A549 (cell line): Measurements from ENCODE around the gene PRSS36. TPM values are rescaled to one million over a fixed set of nuclear protein-coding genes. Genes with fewer than 3 reads are reported as not detected.
"Not testable (repeated sequence)": the region's sequence is repeated elsewhere in the genome, so short reads cannot be mapped to it uniquely, and the experiment has no call there.

Experiments
- ATAC-seq, 2 experiments: fragments of 200-7000 bp in 1 of 2; fragments of >200 bp in 1 of 2; cut with Nextera tagmentation in 1 of 2; cut with Tn5 transposase in 1 of 2; 3 replicates each; pipeline versions ENCODE4 v1.8.0 to v1.9.1; 2018 to 2020; ENCODE audit warnings: mild to moderate bottlenecking in 1 of 2, moderate library complexity in 1 of 2
- CTCF ChIA-PET: fragments of 300-600 bp; sonication (Branson Sonifier 250); formaldehyde crosslinking; extraction: SDS; loops from one replicate; lab custom pipeline; 2021; ENCODE audit warnings: antibody characterized with exemption, inconsistent platforms; lab: Yijun Ruan, JAX
- POLR2A ChIA-PET: fragments of 350-600 bp; formaldehyde crosslinking; extraction: SDS; loops from one replicate; lab custom pipeline; 2021; ENCODE audit warnings: antibody characterized with exemption, inconsistent platforms; lab: Yijun Ruan, JAX
- DNase-seq, 2 experiments: peaks; one replicate each; pipeline versions ENCODE4 v3.0.0 to v3.0.0-alpha.2; 2011 to 2016; ENCODE audit warnings: low read depth in 1 of 2, low spot score in 1 of 2
- FAIRE-seq: peaks from 2 replicates; lab custom pipeline; 2011; peaks lifted over from hg19 to GRCh38; lab: Jason Lieb, UNC
- H3K27ac ChIP-seq, 2 experiments: fragments of >200 bp; sonication (Bioruptor Twin); formaldehyde crosslinking; 3 replicates each; pipeline ENCODE4 v1.5.1; 2016 to 2017
- H3K4me1 ChIP-seq: fragments of >200 bp; sonication (Bioruptor Twin); formaldehyde crosslinking; 3 replicates; pipeline ENCODE4 v1.6.1; 2016
- H3K4me2 ChIP-seq: fragments of >200 bp; sonication (Bioruptor Twin); formaldehyde crosslinking; 3 replicates; pipeline ENCODE4 v1.6.1; 2016
- H3K4me3 ChIP-seq: fragments of >200 bp; sonication (Bioruptor Twin); formaldehyde crosslinking; 3 replicates; pipeline ENCODE4 v1.5.1; 2016
- H3K9me3 ChIP-seq: fragments of >200 bp; sonication (Bioruptor Twin); formaldehyde crosslinking; 3 replicates; pipeline ENCODE4 v1.6.1; 2016
- ATOH8 ChIP-seq: fragments of 250-450 bp; sonication (Bioruptor Pico); IDR thresholded peaks from 2 replicates; pipeline ENCODE4 v1.5.0; 2020; ENCODE audit warnings: low read depth, mild to moderate bottlenecking, moderate library complexity
- BHLHE40 ChIP-seq: IDR thresholded peaks from 2 replicates; pipeline ENCODE4 v1.6.1; 2012; ENCODE audit warnings: low read depth, low read length, inconsistent platforms
- CBX8 ChIP-seq: fragments of 200-600 bp; sonication (generic); IDR thresholded peaks from 2 replicates; pipeline ENCODE4 v1.6.1; 2016
- E2F6 ChIP-seq: IDR thresholded peaks from 2 replicates; pipeline ENCODE4 v1.6.1; 2012; ENCODE audit warnings: low read depth, borderline replicate concordance
- ELK1 ChIP-seq: fragments of 150-350 bp; IDR thresholded peaks from 2 replicates; pipeline ENCODE4 v1.6.1; 2014; ENCODE audit warnings: low read depth, mild to moderate bottlenecking, low read length
- JUN ChIP-seq, 2 experiments: fragments of >200 bp; sonication (Bioruptor Twin); formaldehyde crosslinking; IDR thresholded peaks; 2 replicates in 1 of 2; 3 replicates in 1 of 2; pipeline ENCODE4 v1.6.1; 2016 to 2017
- JUNB ChIP-seq: fragments of >200 bp; sonication (Bioruptor Twin); formaldehyde crosslinking; IDR thresholded peaks from 2 replicates; pipeline ENCODE4 v1.6.1; 2016
- MAX ChIP-seq: IDR thresholded peaks from 2 replicates; pipeline ENCODE4 v1.6.1; 2012
- MAZ ChIP-seq: fragments of 150-350 bp; IDR thresholded peaks from 2 replicates; pipeline ENCODE4 v1.6.1; 2014; ENCODE audit warnings: antibody characterized with exemption, low read depth, low read length, borderline replicate concordance
- MYC ChIP-seq: IDR thresholded peaks from 2 replicates; pipeline ENCODE4 v1.6.1; 2012; ENCODE audit warnings: mild to moderate bottlenecking, inconsistent platforms, low read length, improper control_type of control experiment, borderline replicate concordance
- NPAS2 ChIP-seq: fragments of 250-450 bp; sonication (Bioruptor Pico); IDR thresholded peaks from 2 replicates; pipeline ENCODE4 v1.8.0; 2022; ENCODE audit warnings: mild to moderate bottlenecking, moderate library complexity, borderline replicate concordance
- PHF8 ChIP-seq: fragments of 200-600 bp; sonication (generic); IDR thresholded peaks from 2 replicates; pipeline ENCODE4 v1.6.1; 2016; ENCODE audit warnings: low read depth, mild to moderate bottlenecking, antibody characterized with exemption, moderate library complexity, borderline replicate concordance
- POLR2A ChIP-seq: IDR thresholded peaks from 2 replicates; pipeline ENCODE4 v1.6.1; 2012; ENCODE audit warnings: mild to moderate bottlenecking, low read length
- RAD21 ChIP-seq, 2 experiments: fragments of >200 bp in 1 of 2; sonication (Bioruptor Twin) in 1 of 2; formaldehyde crosslinking in 1 of 2; IDR thresholded peaks in 1 of 2; conservative IDR thresholded peaks in 1 of 2; 2 replicates in 1 of 2; 3 replicates in 1 of 2; pipeline ENCODE4 v1.6.1; 2012 to 2018; ENCODE audit warnings: inconsistent platforms in 1 of 2
- RFX5 ChIP-seq: fragments of 450-650 bp; IDR thresholded peaks from 2 replicates; pipeline ENCODE4 v1.7.1; 2014; ENCODE audit warnings: antibody characterized with exemption, mild to moderate bottlenecking, moderate library complexity
- SMC3 ChIP-seq: fragments of >200 bp; sonication (Bioruptor Twin); formaldehyde crosslinking; IDR thresholded peaks from 3 replicates; pipeline ENCODE4 v1.6.1; 2018; ENCODE audit warnings: inconsistent platforms
- USF2 ChIP-seq: fragments of 450-650 bp; IDR thresholded peaks from 2 replicates; pipeline ENCODE4 v1.6.1; 2014; ENCODE audit warnings: antibody characterized with exemption
- ZFP36 ChIP-seq: fragments of 450-650 bp; IDR thresholded peaks from 2 replicates; pipeline ENCODE4 v1.6.1; 2014; ENCODE audit warnings: borderline replicate concordance; ENCODE audit not compliant: partially characterized antibody
- ZSCAN20 ChIP-seq: fragments of 250-450 bp; sonication (Bioruptor Pico); IDR thresholded peaks from 2 replicates; pipeline ENCODE4 v1.8.0; 2022; ENCODE audit warnings: mild to moderate bottlenecking, moderate library complexity
- WGBS: methylation state at CpG from one replicate; pipeline ENCODE4 v1.1.6; 2017; ENCODE audit errors: missing lambda C conversion rate; 5-methylcytosine and 5-hydroxymethylcytosine counted together
- polyA plus RNA-seq, 4 experiments: library from polyadenylated mRNA; depleted of rRNA in 3 of 4; stranded (reverse); fragments of >200 nt; fragmentation: RNase III in 1 of 4; extraction: RNeasy Plus Mini Kit Qiagen cat#74134 plus additional on column Dnase treatment in 1 of 4; gene quantifications; 2 replicates in 3 of 4; 3 replicates in 1 of 4; pipeline ENCODE4 v1.2.3, GENCODE V29; 2011 to 2017
- TF ChIP-seq, protein P1 (sequence below): fragments of 200-600 bp; sonication (generic); IDR thresholded peaks from 2 replicates; pipeline ENCODE4 v1.6.1; 2016; ENCODE audit warnings: antibody characterized with exemption, mild to moderate bottlenecking, moderate library complexity

Gene PRSS36
- polyA plus RNA-seq, 2 of the 4 experiments (the other 2 are of a cell fraction): 0.41 to 0.75 TPM

DNA sequence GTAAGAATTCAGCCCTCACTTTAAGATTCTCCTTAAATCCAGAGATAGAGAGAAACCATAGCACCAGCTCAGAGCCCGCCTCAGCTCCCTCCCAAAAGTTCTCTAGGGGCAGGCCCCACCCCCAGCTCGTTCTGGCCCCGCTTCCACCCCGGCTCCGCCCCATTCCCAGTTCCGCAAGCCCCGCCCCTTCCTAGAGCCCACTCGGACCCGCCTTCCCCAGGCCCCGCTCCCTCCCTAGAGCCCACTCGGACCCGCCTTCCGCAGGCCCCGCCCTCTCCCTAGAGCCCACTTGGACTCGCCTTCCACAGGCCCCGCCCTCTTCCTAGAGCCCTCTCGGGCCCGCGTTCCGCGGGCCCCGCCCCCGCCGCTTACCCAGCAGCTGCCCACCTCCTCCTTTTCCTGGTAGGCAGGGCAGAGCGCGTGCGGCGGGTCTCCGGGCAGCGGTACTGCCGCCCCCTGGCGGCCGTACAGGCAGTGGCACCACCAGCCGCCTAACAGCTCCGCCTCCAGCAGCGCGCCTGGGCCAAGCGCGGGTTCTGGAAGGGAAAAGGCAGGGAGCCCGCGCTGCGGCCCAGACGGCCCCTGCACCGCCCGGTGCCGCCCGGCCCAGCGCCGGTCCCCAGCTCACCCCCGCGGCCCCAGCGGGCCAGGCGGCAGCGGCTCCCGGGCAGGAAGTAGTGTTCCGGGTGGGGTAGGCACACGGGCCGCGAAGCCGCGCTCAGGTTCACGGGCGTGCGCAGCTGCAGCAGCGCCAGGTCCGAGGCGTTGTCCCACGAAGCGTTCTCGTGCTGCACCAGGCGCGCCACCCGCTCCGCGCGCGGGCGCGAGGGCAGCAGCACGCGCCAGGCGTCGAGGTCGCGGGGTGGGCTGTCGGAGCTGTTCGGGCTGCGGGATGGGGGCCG is 7.5 kb downstream of the PRSS36 start (continued):
- TF ChIP-seq, protein P1, sequence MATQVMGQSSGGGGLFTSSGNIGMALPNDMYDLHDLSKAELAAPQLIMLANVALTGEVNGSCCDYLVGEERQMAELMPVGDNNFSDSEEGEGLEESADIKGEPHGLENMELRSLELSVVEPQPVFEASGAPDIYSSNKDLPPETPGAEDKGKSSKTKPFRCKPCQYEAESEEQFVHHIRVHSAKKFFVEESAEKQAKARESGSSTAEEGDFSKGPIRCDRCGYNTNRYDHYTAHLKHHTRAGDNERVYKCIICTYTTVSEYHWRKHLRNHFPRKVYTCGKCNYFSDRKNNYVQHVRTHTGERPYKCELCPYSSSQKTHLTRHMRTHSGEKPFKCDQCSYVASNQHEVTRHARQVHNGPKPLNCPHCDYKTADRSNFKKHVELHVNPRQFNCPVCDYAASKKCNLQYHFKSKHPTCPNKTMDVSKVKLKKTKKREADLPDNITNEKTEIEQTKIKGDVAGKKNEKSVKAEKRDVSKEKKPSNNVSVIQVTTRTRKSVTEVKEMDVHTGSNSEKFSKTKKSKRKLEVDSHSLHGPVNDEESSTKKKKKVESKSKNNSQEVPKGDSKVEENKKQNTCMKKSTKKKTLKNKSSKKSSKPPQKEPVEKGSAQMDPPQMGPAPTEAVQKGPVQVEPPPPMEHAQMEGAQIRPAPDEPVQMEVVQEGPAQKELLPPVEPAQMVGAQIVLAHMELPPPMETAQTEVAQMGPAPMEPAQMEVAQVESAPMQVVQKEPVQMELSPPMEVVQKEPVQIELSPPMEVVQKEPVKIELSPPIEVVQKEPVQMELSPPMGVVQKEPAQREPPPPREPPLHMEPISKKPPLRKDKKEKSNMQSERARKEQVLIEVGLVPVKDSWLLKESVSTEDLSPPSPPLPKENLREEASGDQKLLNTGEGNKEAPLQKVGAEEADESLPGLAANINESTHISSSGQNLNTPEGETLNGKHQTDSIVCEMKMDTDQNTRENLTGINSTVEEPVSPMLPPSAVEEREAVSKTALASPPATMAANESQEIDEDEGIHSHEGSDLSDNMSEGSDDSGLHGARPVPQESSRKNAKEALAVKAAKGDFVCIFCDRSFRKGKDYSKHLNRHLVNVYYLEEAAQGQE: no peak
- TF ChIP-seq SMC3 (peak; percentile 92), MAZ (peak; percentile 69; the same call in 1 of the 2 replicates), POLR2A (peak; percentile 52), ZSCAN20 (CRISPR knock-in tag) (no peak), PHF8 (peak; percentile 26; the same call in 1 of the 2 replicates), ATOH8 (no peak), E2F6 (peak; percentile 79)

DNA sequence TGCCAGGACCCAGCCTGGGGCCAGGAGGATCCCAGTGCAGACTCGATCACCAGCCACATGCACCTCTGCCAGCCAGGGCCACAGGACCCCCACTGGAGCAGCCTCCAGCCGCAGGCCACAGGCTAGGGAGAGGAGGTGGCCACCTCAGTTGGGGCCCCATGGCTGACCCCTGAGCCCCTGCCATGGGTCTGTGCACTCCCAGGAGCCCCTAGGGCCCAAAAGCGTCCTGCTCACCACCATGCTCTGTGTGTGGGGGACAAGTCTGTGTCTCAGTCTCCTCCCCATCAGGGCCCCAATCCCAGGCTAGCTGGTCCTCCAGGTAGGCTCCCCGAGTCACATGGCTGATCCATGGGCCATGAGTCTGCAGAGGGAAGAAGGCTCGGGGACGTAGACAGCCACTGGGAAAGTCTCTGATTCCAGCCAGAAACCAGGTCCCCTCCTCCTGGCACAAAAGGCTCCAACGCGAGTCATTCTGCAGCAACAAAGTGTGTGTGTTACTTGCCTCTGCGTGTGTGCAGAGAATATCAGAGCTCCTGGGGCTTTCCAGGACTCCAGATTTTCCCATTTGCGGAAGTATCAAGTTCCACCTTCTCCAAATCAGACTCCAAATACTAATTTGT is 8.3 kb downstream of the PRSS36 start:
- H3K4me2 ChIP-seq: peak overlapping the region; percentile 71
- POLR2A ChIA-PET: interaction anchor here (0.5 to 2.9 kb wide), 28 partner anchors 9 to 319 kb away, joined by 3 to 73 read pairs (median 4); partner anchors contain the start of genes ARMC5, FUS, HSD3B7 and KAT8
- TF ChIP-seq MYC: no peak
- TF ChIP-seq USF2: no peak
- TF ChIP-seq MAX: no peak
- no peak for TF ChIP-seq POLR2A
- no peak for TF ChIP-seq E2F6
- no peak for TF ChIP-seq NPAS2 (CRISPR knock-in tag)
- TF ChIP-seq ZFP36: no peak
- no peak for TF ChIP-seq JUNB
- TF ChIP-seq RFX5: no peak
- TF ChIP-seq RAD21 (conservative IDR thresholded peaks at IDR 0.05 in 1 of 2, IDR thresholded peaks at IDR 0.05 in 1 of 2): no peak
- no peak for TF ChIP-seq BHLHE40
- no peak for TF ChIP-seq JUN (IDR thresholded peaks at IDR 0.05)
- no peak for TF ChIP-seq ELK1
- TF ChIP-seq CBX8: no peak
- H3K4me3 ChIP-seq: no peak overlapping the region
- ATAC-seq (peak; percentile 21 to 24), FAIRE-seq (no peak), DNase-seq (no peak)
- CTCF ChIA-PET: interaction anchor here (0.8 to 6.8 kb wide), 63 partner anchors 7 to 311 kb away, joined by 3 to 166 read pairs (median 5); partner anchors contain the start of genes HSD3B7, KAT8, PYCARD and VKORC1
- 48% methylated on average over 8 of the region's 10 CpGs for WGBS
- no peaks in the 10 kb centered on the region for H3K9me3 ChIP-seq
- H3K27ac ChIP-seq: peak overlapping the region; percentile 69 to 84
- peaks cover 30% of the 10 kb centered on the region for H3K4me1 ChIP-seq

- H3K4me1 ChIP-seq: peaks cover 30% of the 10 kb centered on the region
- not testable (repeated sequence) for H3K4me3 ChIP-seq, DNase-seq, FAIRE-seq, H3K9me3 ChIP-seq, ATAC-seq
- ChIA-PET CTCF (interaction anchor here (0.5 to 6.8 kb wide), 8 partner anchors 22 to 302 kb away, joined by 3 to 166 read pairs (median 6); partner anchors contain the start of genes HSD3B7, KAT8, VKORC1 and ZNF843), POLR2A (interaction anchor here (1.7 to 2.9 kb wide), 3 partner anchors 15 to 39 kb away, joined by 9 to 73 read pairs (median 37); partner anchors contain the start of genes FUS and KAT8)
- H3K4me2 ChIP-seq: peak overlapping the region; percentile 71; the same call in 1 of the 3 replicates
- peak overlapping the region; percentile 69 to 84; a peak in 5 of 6 replicates for H3K27ac ChIP-seq
- whole genome bisulfite sequencing: 94% methylated on average over 9 of the region's 9 CpGs
These were observed 8.8 kb downstream of the PRSS36 start for GRCh38 chr16:31141071-31141469.
